Uterus (tissue), 2 donors: ENCODE data around the gene GLT6D1.

Source experiments
- CTCF ChIP-seq, 4 experiments: fragments of 200-600 bp in 2 of 4; fragments of 450-650 bp in 2 of 4; sonication (generic) in 2 of 4; IDR thresholded peaks; one replicate each; pipeline ENCODE4 v1.5.1; 2016 to 2019; ENCODE audit warnings: antibody characterized with exemption in 4 of 4, mild to moderate bottlenecking in 2 of 4, moderate library complexity in 1 of 4
- POLR2A ChIP-seq, 2 donors: fragments of 450-650 bp; IDR thresholded peaks; one replicate each; pipeline ENCODE4 v1.6.1; 2016; ENCODE audit warnings: antibody characterized with exemption in 2 of 2, mild to moderate bottlenecking in 1 of 2, moderate library complexity in 1 of 2

- TF ChIP-seq CTCF (IDR thresholded peaks at IDR 0.05) (no peak), POLR2A (IDR thresholded peaks at IDR 0.05) (no peak)
Measured at GRCh38 chr9:135581636-135582426, 57.5 kb downstream of the GLT6D1 start.
